WTC11 (cell line): ENCODE measurements around the gene GABBR2. TPM values are rescaled to one million over a fixed set of nuclear protein-coding genes. Genes with fewer than 3 reads are reported as not detected.

ENCODE experiments used
- ATAC-seq: fragments of 200-7000 bp; cut with Tn5 transposase; 2 replicates; pipeline ENCODE4 v1.10.0; 2021; ENCODE audit warnings: mild to moderate bottlenecking, moderate library complexity
- CTCF ChIA-PET: fragments of 300-600 bp; sonication (Branson Sonifier 250); formaldehyde crosslinking; loops from one replicate; lab custom pipeline; 2021; ENCODE audit warnings: antibody characterized with exemption; lab: Charles Lee
- POLR2A ChIA-PET: fragments of 350-600 bp; sonication (Branson Sonifier 250); formaldehyde crosslinking; loops from one replicate; lab custom pipeline; 2021; ENCODE audit warnings: antibody characterized with exemption; lab: Charles Lee
- DNase-seq: peaks from one replicate; pipeline ENCODE4 v3.0.0; 2021; ENCODE audit warnings: low spot score
- H3K27ac Mint-ChIP-seq: 2 replicates; pipeline ENCODE4 v1.8.0; 2021; ENCODE audit warnings: mixed read lengths
- H3K27me3 Mint-ChIP-seq: 2 replicates; pipeline ENCODE4 v1.8.0; 2021; ENCODE audit warnings: low read depth, mild to moderate bottlenecking, moderate library complexity, mixed read lengths
- H3K36me3 Mint-ChIP-seq: 2 replicates; pipeline ENCODE4 v1.8.0; 2021; ENCODE audit warnings: mixed read lengths
- H3K4me1 Mint-ChIP-seq: 2 replicates; pipeline ENCODE4 v1.8.0; 2022; ENCODE audit warnings: mixed read lengths
- H3K4me3 Mint-ChIP-seq: 2 replicates; pipeline ENCODE4 v1.8.0; 2021; ENCODE audit warnings: mild to moderate bottlenecking, moderate library complexity, mixed read lengths
- H3K9me3 Mint-ChIP-seq: 2 replicates; pipeline ENCODE4 v1.8.0; 2021; ENCODE audit warnings: mixed read lengths
- ARID4B ChIP-seq: sonication (generic); formaldehyde crosslinking; IDR thresholded peaks from 2 replicates; pipeline ENCODE4 v1.8.0; 2023; ENCODE audit warnings: missing genetic modification reagents, mild to moderate bottlenecking, borderline replicate concordance
- ATF6 ChIP-seq: sonication (generic); formaldehyde crosslinking; IDR thresholded peaks from 2 replicates; pipeline ENCODE4 v1.8.1; 2023; ENCODE audit warnings: mild to moderate bottlenecking, missing genetic modification reagents
- E2F5 ChIP-seq: sonication (generic); formaldehyde crosslinking; IDR thresholded peaks from 2 replicates; pipeline ENCODE4 v1.8.1; 2022; ENCODE audit warnings: mild to moderate bottlenecking, moderate library complexity, missing genetic modification reagents
- MXD4 ChIP-seq: fragments of 250-450 bp; sonication (Bioruptor Pico); IDR thresholded peaks from 2 replicates; pipeline ENCODE4 v1.8.0; 2021; ENCODE audit warnings: mild to moderate bottlenecking, moderate library complexity, borderline replicate concordance
- PREB ChIP-seq: sonication (generic); formaldehyde crosslinking; IDR thresholded peaks from 2 replicates; pipeline ENCODE4 v1.8.1; 2022; ENCODE audit warnings: mild to moderate bottlenecking, missing genetic modification reagents, moderate library complexity, borderline replicate concordance
- PRRX2 ChIP-seq: fragments of 250-450 bp; sonication (Bioruptor Pico); IDR thresholded peaks from 2 replicates; pipeline ENCODE4 v1.8.0; 2021; ENCODE audit warnings: mild to moderate bottlenecking
- SP1 ChIP-seq: sonication (generic); formaldehyde crosslinking; conservative IDR thresholded peaks from 2 replicates; pipeline ENCODE4 v1.8.1; 2022; ENCODE audit warnings: missing genetic modification reagents
- STAT6 ChIP-seq: sonication (generic); formaldehyde crosslinking; conservative IDR thresholded peaks from 2 replicates; pipeline ENCODE4 v1.8.1; 2023; ENCODE audit warnings: mild to moderate bottlenecking, low read depth, missing genetic modification reagents, moderate library complexity
- TCF7 ChIP-seq: sonication (generic); formaldehyde crosslinking; IDR thresholded peaks from 2 replicates; pipeline ENCODE4 v1.8.0; 2022; ENCODE audit warnings: mild to moderate bottlenecking, low read depth, missing genetic modification reagents, moderate library complexity
- TEAD1 ChIP-seq: sonication (generic); formaldehyde crosslinking; IDR thresholded peaks from 2 replicates; pipeline ENCODE4 v1.8.0; 2022; ENCODE audit warnings: mild to moderate bottlenecking, missing genetic modification reagents
- TEAD4 ChIP-seq: sonication (generic); formaldehyde crosslinking; IDR thresholded peaks from 2 replicates; pipeline ENCODE4 v1.8.0; 2022; ENCODE audit warnings: mild to moderate bottlenecking, missing genetic modification reagents
- TP53 ChIP-seq: sonication (generic); formaldehyde crosslinking; IDR thresholded peaks from 2 replicates; pipeline ENCODE4 v1.8.1; 2023; ENCODE audit warnings: mild to moderate bottlenecking, missing genetic modification reagents
- USF1 ChIP-seq: sonication (generic); formaldehyde crosslinking; IDR thresholded peaks from 2 replicates; pipeline ENCODE4 v1.8.0; 2022; ENCODE audit warnings: mild to moderate bottlenecking, missing genetic modification reagents
- ZNF232 ChIP-seq: sonication (generic); formaldehyde crosslinking; IDR thresholded peaks from 2 replicates; pipeline ENCODE4 v1.8.0; 2022; ENCODE audit warnings: mild to moderate bottlenecking, missing genetic modification reagents
- ZNF396 ChIP-seq: fragments of 250-450 bp; sonication (Bioruptor Pico); IDR thresholded peaks from 2 replicates; pipeline ENCODE4 v1.8.0; 2021; ENCODE audit warnings: mild to moderate bottlenecking, moderate library complexity, borderline replicate concordance
- ZNF416 ChIP-seq: fragments of 250-450 bp; sonication (Bioruptor Pico); IDR thresholded peaks from 2 replicates; pipeline ENCODE4 v1.9.0; 2021; ENCODE audit warnings: mild to moderate bottlenecking, inconsistent platforms
- ZNF425 ChIP-seq: fragments of 250-450 bp; sonication (Bioruptor Pico); conservative IDR thresholded peaks from 2 replicates; pipeline ENCODE4 v1.9.0; 2021; ENCODE audit warnings: mild to moderate bottlenecking
- ZNF671 ChIP-seq: fragments of 250-450 bp; sonication (Bioruptor Pico); IDR thresholded peaks from 2 replicates; pipeline ENCODE4 v1.8.0; 2021; ENCODE audit warnings: mild to moderate bottlenecking
- ZSCAN18 ChIP-seq: fragments of 250-450 bp; sonication (Bioruptor Pico); IDR thresholded peaks from 2 replicates; pipeline ENCODE4 v2.1.2; 2022; ENCODE audit warnings: mild to moderate bottlenecking, moderate library complexity
- total RNA-seq: library from RNA; stranded (reverse); gene quantifications from 3 replicates; pipeline ENCODE4 v1.2.3, GENCODE V29; 2021

The GABBR2 gene
- total RNA-seq, 1 experiment from 2014 or later: 0.92 TPM

GRCh38 chr9:98300611-98301010 lies 408.1 kb downstream of the GABBR2 start:
- no peaks in the 10 kb centered on the region for H3K9me3 Mint-ChIP-seq
- H3K27me3 Mint-ChIP-seq: no peaks in the 10 kb centered on the region; the same call in 1 of the 2 replicates
- no peak for ATAC-seq
- no peak for DNase-seq
- peaks cover 2% of the 10 kb centered on the region; the same call in 1 of the 2 replicates for H3K4me1 Mint-ChIP-seq
- H3K27ac Mint-ChIP-seq: no peak overlapping the region
- no peak overlapping the region for H3K4me3 Mint-ChIP-seq
- CTCF ChIA-PET: no interaction called here
- TF ChIP-seq PRRX2 (CRISPR knock-in tag): no peak
- TF ChIP-seq ZNF425 (CRISPR knock-in tag): no peak
- TF ChIP-seq E2F5 (CRISPR knock-in tag): no peak
- TF ChIP-seq ZNF671: no peak
- TF ChIP-seq ARID4B (CRISPR knock-in tag): no peak
- no peak for TF ChIP-seq ZNF396 (CRISPR knock-in tag)
- no peak for TF ChIP-seq SP1 (CRISPR knock-in tag)
- no peak for TF ChIP-seq TEAD1
- TF ChIP-seq PREB: no peak
- TF ChIP-seq TEAD4 (CRISPR knock-in tag): no peak
- no peak for TF ChIP-seq ZNF232 (CRISPR knock-in tag)
- TF ChIP-seq MXD4 (CRISPR knock-in tag): no peak
- TF ChIP-seq USF1 (CRISPR knock-in tag): no peak
- TF ChIP-seq TCF7 (CRISPR knock-in tag): no peak
- TF ChIP-seq ZNF416 (CRISPR knock-in tag): no peak
- no peak for TF ChIP-seq TP53 (CRISPR knock-in tag)
- TF ChIP-seq ATF6 (CRISPR knock-in tag): no peak
- TF ChIP-seq ZSCAN18: no peak
- no peak for TF ChIP-seq STAT6 (CRISPR knock-in tag)
- POLR2A ChIA-PET: no interaction called here
- H3K36me3 Mint-ChIP-seq: no peaks in the 10 kb centered on the region
